A549 (cell line): ENCODE measurements around the gene SH3RF3. TPM values are rescaled to one million over a fixed set of nuclear protein-coding genes. Genes with fewer than 3 reads are reported as not detected.

Source experiments
- ATAC-seq, 2 experiments: fragments of 200-7000 bp in 1 of 2; fragments of >200 bp in 1 of 2; cut with Nextera tagmentation in 1 of 2; cut with Tn5 transposase in 1 of 2; 3 replicates each; pipeline versions ENCODE4 v1.8.0 to v1.9.1; 2018 to 2020; ENCODE audit warnings: mild to moderate bottlenecking in 1 of 2, moderate library complexity in 1 of 2
- CTCF ChIA-PET: fragments of 300-600 bp; sonication (Branson Sonifier 250); formaldehyde crosslinking; extraction: SDS; loops from one replicate; lab custom pipeline; 2021; ENCODE audit warnings: antibody characterized with exemption, inconsistent platforms; lab: Yijun Ruan, JAX
- POLR2A ChIA-PET: fragments of 350-600 bp; formaldehyde crosslinking; extraction: SDS; loops from one replicate; lab custom pipeline; 2021; ENCODE audit warnings: antibody characterized with exemption, inconsistent platforms; lab: Yijun Ruan, JAX
- DNase-seq, 2 experiments: peaks; one replicate each; pipeline versions ENCODE4 v3.0.0 to v3.0.0-alpha.2; 2011 to 2016; ENCODE audit warnings: low read depth in 1 of 2, low spot score in 1 of 2
- FAIRE-seq: peaks from 2 replicates; lab custom pipeline; 2011; peaks lifted over from hg19 to GRCh38; lab: Jason Lieb, UNC
- H3K27ac ChIP-seq, 2 experiments: fragments of >200 bp; sonication (Bioruptor Twin); formaldehyde crosslinking; 3 replicates each; pipeline ENCODE4 v1.5.1; 2016 to 2017
- H3K4me1 ChIP-seq: fragments of >200 bp; sonication (Bioruptor Twin); formaldehyde crosslinking; 3 replicates; pipeline ENCODE4 v1.6.1; 2016
- H3K4me2 ChIP-seq: fragments of >200 bp; sonication (Bioruptor Twin); formaldehyde crosslinking; 3 replicates; pipeline ENCODE4 v1.6.1; 2016
- H3K4me3 ChIP-seq: fragments of >200 bp; sonication (Bioruptor Twin); formaldehyde crosslinking; 3 replicates; pipeline ENCODE4 v1.5.1; 2016
- H3K9me3 ChIP-seq: fragments of >200 bp; sonication (Bioruptor Twin); formaldehyde crosslinking; 3 replicates; pipeline ENCODE4 v1.6.1; 2016
- CBX8 ChIP-seq: fragments of 200-600 bp; sonication (generic); IDR thresholded peaks from 2 replicates; pipeline ENCODE4 v1.6.1; 2016
- CEBPB ChIP-seq, 2 experiments: fragments of >200 bp in 1 of 2; sonication (Bioruptor Twin) in 1 of 2; formaldehyde crosslinking in 1 of 2; IDR thresholded peaks; 2 replicates each; pipeline ENCODE4 v1.6.1; 2012 to 2016
- CHD4 ChIP-seq: fragments of 200-600 bp; sonication (generic); IDR thresholded peaks from 2 replicates; pipeline ENCODE4 v1.6.1; 2016; ENCODE audit warnings: antibody characterized with exemption, mild to moderate bottlenecking, borderline replicate concordance
- EHF ChIP-seq: fragments of 250-450 bp; sonication (Bioruptor Pico); IDR thresholded peaks from 2 replicates; pipeline ENCODE4 v1.5.0; 2020; ENCODE audit warnings: mild to moderate bottlenecking
- EHMT2 ChIP-seq: fragments of 200-600 bp; sonication (generic); IDR thresholded peaks from 2 replicates; pipeline ENCODE4 v1.6.1; 2016; ENCODE audit warnings: antibody characterized with exemption, low read depth, mild to moderate bottlenecking, moderate library complexity
- EP300 ChIP-seq, 2 experiments: fragments of >200 bp; sonication (Bioruptor Twin); formaldehyde crosslinking; IDR thresholded peaks; 2 replicates in 1 of 2; 3 replicates in 1 of 2; pipeline ENCODE4 v1.6.1; 2016 to 2017
- FOSB ChIP-seq: fragments of 250-450 bp; sonication (Bioruptor Pico); IDR thresholded peaks from 2 replicates; pipeline ENCODE4 v1.5.0; 2020; ENCODE audit warnings: mild to moderate bottlenecking, moderate library complexity
- FOSL2 ChIP-seq, 2 experiments: fragments of 450-650 bp in 1 of 2; fragments of >200 bp in 1 of 2; sonication (Bioruptor Twin) in 1 of 2; formaldehyde crosslinking; IDR thresholded peaks; 2 replicates each; pipeline versions ENCODE4 v1.5.0 to v1.6.1; 2016 to 2020; ENCODE audit warnings: mild to moderate bottlenecking in 1 of 2, moderate library complexity in 1 of 2
- HOXA7 ChIP-seq: fragments of 250-450 bp; sonication (Bioruptor Pico); IDR thresholded peaks from 2 replicates; pipeline ENCODE4 v1.5.0; 2020; ENCODE audit warnings: mild to moderate bottlenecking, moderate library complexity
- MAFK ChIP-seq: fragments of 450-650 bp; IDR thresholded peaks from 2 replicates; pipeline ENCODE4 v1.6.1; 2014; ENCODE audit not compliant: partially characterized antibody
- MAZ ChIP-seq: fragments of 150-350 bp; IDR thresholded peaks from 2 replicates; pipeline ENCODE4 v1.6.1; 2014; ENCODE audit warnings: antibody characterized with exemption, low read depth, low read length, borderline replicate concordance
- NFE2L2 ChIP-seq: fragments of 150-350 bp; conservative IDR thresholded peaks from 2 replicates; pipeline ENCODE4 v1.6.1; 2014; ENCODE audit warnings: low read length
- NPAS2 ChIP-seq: fragments of 250-450 bp; sonication (Bioruptor Pico); IDR thresholded peaks from 2 replicates; pipeline ENCODE4 v1.8.0; 2022; ENCODE audit warnings: mild to moderate bottlenecking, moderate library complexity, borderline replicate concordance
- PHF8 ChIP-seq: fragments of 200-600 bp; sonication (generic); IDR thresholded peaks from 2 replicates; pipeline ENCODE4 v1.6.1; 2016; ENCODE audit warnings: low read depth, mild to moderate bottlenecking, antibody characterized with exemption, moderate library complexity, borderline replicate concordance
- POLR2A ChIP-seq: IDR thresholded peaks from 2 replicates; pipeline ENCODE4 v1.6.1; 2012; ENCODE audit warnings: mild to moderate bottlenecking, low read length
- POLR2AphosphoS2 ChIP-seq: conservative IDR thresholded peaks from 2 replicates; pipeline ENCODE4 v1.6.1; 2012; ENCODE audit warnings: low read length, improper control_type of control experiment, inconsistent platforms
- RARB ChIP-seq: fragments of 250-450 bp; sonication (Bioruptor Pico); IDR thresholded peaks from 2 replicates; pipeline ENCODE4 v1.8.0; 2021; ENCODE audit warnings: mild to moderate bottlenecking, moderate library complexity
- RCOR1 ChIP-seq: fragments of 150-350 bp; IDR thresholded peaks from 2 replicates; pipeline ENCODE4 v1.6.1; 2014; ENCODE audit warnings: antibody characterized with exemption, low read length, low read depth
- SMC3 ChIP-seq: fragments of >200 bp; sonication (Bioruptor Twin); formaldehyde crosslinking; IDR thresholded peaks from 3 replicates; pipeline ENCODE4 v1.6.1; 2018; ENCODE audit warnings: inconsistent platforms
- ZC3H11A ChIP-seq: fragments of 450-650 bp; IDR thresholded peaks from 2 replicates; pipeline ENCODE4 v1.6.1; 2014; ENCODE audit warnings: antibody characterized with exemption, mild to moderate bottlenecking
- ZNF302 ChIP-seq: fragments of 250-450 bp; sonication (Bioruptor Pico); IDR thresholded peaks from 2 replicates; pipeline ENCODE4 v1.9.0; 2021; ENCODE audit warnings: inconsistent platforms, mild to moderate bottlenecking, moderate library complexity
- ZSCAN20 ChIP-seq: fragments of 250-450 bp; sonication (Bioruptor Pico); IDR thresholded peaks from 2 replicates; pipeline ENCODE4 v1.8.0; 2022; ENCODE audit warnings: mild to moderate bottlenecking, moderate library complexity
- WGBS: methylation state at CpG from one replicate; pipeline ENCODE4 v1.1.6; 2017; ENCODE audit errors: missing lambda C conversion rate; 5-methylcytosine and 5-hydroxymethylcytosine counted together
- polyA plus RNA-seq, 4 experiments: library from polyadenylated mRNA; depleted of rRNA in 3 of 4; stranded (reverse); fragments of >200 nt; fragmentation: RNase III in 1 of 4; extraction: RNeasy Plus Mini Kit Qiagen cat#74134 plus additional on column Dnase treatment in 1 of 4; gene quantifications; 2 replicates in 3 of 4; 3 replicates in 1 of 4; pipeline ENCODE4 v1.2.3, GENCODE V29; 2011 to 2017
- TF ChIP-seq, protein P1 (sequence below): fragments of 250-450 bp; sonication (Bioruptor Pico); IDR thresholded peaks from 2 replicates; pipeline ENCODE4 v1.5.0; 2021; ENCODE audit warnings: mild to moderate bottlenecking, moderate library complexity, borderline replicate concordance
- TF ChIP-seq, protein P2 (sequence below): fragments of >200 bp; sonication (Bioruptor Twin); formaldehyde crosslinking; IDR thresholded peaks from 3 replicates; pipeline ENCODE4 v1.5.1; 2016
- TF ChIP-seq, protein P3 (sequence below): fragments of 450-650 bp; IDR thresholded peaks from 2 replicates; pipeline ENCODE4 v1.6.1; 2014; ENCODE audit warnings: antibody characterized with exemption
- TF ChIP-seq, protein P4 (sequence below): fragments of 250-450 bp; sonication (Bioruptor Pico); IDR thresholded peaks from 2 replicates; pipeline ENCODE4 v1.5.0; 2020; ENCODE audit warnings: low read depth, mild to moderate bottlenecking, moderate library complexity
- TF ChIP-seq, protein P5 (sequence below): IDR thresholded peaks from 2 replicates; pipeline ENCODE4 v1.6.1; 2012; ENCODE audit warnings: low read depth, borderline replicate concordance
- TF ChIP-seq, protein P6 (sequence below): IDR thresholded peaks from 2 replicates; pipeline ENCODE4 v1.6.1; 2012

Gene SH3RF3
- polyA plus RNA-seq, 2 of the 4 experiments (the other 2 are of a cell fraction), result 0.04 to 0.21 TPM

DNA sequence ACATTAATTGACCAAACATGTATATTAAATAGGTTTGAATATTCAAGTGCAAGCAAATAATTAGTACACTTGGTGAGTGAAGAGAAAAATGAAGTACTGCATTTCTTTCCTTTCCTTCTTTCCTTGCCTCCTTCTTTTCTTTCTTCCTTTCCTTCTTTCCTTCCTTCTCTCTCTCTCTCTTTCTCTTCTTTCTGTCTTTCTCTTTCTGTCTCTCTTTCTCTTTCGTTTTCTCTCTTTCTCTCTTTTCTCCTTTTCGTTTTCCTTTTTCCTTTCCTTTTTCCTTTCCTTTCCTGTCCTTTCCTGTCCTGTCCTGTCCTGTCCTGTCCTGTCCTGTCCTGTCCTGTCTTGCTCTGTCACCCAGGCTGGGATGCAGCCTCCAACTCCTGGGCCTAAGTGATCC is 119.6 kb downstream of the SH3RF3 start:
- FAIRE-seq, result no peak
- H3K4me1 ChIP-seq, result no peaks in the 10 kb centered on the region
- no peak overlapping the region for H3K27ac ChIP-seq
- no peak for DNase-seq
- ChIA-PET POLR2A (no interaction called here), CTCF (interaction anchor here (1.2 kb wide), 1 partner anchor 9 kb away, joined by 4 read pairs; no protein-coding TSS in a partner anchor)
- ATAC-seq, result no peak
- H3K4me2 ChIP-seq, result no peak overlapping the region
- TF ChIP-seq, protein P1, sequence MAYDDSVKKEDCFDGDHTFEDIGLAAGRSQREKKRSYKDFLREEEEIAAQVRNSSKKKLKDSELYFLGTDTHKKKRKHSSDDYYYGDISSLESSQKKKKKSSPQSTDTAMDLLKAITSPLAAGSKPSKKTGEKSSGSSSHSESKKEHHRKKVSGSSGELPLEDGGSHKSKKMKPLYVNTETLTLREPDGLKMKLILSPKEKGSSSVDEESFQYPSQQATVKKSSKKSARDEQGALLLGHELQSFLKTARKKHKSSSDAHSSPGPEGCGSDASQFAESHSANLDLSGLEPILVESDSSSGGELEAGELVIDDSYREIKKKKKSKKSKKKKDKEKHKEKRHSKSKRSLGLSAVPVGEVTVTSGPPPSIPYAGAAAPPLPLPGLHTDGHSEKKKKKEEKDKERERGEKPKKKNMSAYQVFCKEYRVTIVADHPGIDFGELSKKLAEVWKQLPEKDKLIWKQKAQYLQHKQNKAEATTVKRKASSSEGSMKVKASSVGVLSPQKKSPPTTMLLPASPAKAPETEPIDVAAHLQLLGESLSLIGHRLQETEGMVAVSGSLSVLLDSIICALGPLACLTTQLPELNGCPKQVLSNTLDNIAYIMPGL (CRISPR knock-in tag), result no peak
- TF ChIP-seq, protein P2, sequence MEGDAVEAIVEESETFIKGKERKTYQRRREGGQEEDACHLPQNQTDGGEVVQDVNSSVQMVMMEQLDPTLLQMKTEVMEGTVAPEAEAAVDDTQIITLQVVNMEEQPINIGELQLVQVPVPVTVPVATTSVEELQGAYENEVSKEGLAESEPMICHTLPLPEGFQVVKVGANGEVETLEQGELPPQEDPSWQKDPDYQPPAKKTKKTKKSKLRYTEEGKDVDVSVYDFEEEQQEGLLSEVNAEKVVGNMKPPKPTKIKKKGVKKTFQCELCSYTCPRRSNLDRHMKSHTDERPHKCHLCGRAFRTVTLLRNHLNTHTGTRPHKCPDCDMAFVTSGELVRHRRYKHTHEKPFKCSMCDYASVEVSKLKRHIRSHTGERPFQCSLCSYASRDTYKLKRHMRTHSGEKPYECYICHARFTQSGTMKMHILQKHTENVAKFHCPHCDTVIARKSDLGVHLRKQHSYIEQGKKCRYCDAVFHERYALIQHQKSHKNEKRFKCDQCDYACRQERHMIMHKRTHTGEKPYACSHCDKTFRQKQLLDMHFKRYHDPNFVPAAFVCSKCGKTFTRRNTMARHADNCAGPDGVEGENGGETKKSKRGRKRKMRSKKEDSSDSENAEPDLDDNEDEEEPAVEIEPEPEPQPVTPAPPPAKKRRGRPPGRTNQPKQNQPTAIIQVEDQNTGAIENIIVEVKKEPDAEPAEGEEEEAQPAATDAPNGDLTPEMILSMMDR, result no peak
- TF ChIP-seq, protein P3, sequence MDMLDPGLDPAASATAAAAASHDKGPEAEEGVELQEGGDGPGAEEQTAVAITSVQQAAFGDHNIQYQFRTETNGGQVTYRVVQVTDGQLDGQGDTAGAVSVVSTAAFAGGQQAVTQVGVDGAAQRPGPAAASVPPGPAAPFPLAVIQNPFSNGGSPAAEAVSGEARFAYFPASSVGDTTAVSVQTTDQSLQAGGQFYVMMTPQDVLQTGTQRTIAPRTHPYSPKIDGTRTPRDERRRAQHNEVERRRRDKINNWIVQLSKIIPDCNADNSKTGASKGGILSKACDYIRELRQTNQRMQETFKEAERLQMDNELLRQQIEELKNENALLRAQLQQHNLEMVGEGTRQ, result no peak
- TF ChIP-seq CHD4 (no peak), FOSL2 (IDR thresholded peaks at IDR 0.05) (no peak), FOSL2 (CRISPR knock-in tag; IDR thresholded peaks at IDR 0.05) (no peak), ZC3H11A (no peak), POLR2A (no peak), NPAS2 (CRISPR knock-in tag) (no peak), MAZ (no peak), ZNF302 (no peak), EP300 (IDR thresholded peaks at IDR 0.05) (no peak), PHF8 (no peak), CEBPB (IDR thresholded peaks at IDR 0.05) (no peak), NFE2L2 (no peak), POLR2AphosphoS2 (no peak), RARB (CRISPR knock-in tag) (no peak)
- TF ChIP-seq, protein P4, sequence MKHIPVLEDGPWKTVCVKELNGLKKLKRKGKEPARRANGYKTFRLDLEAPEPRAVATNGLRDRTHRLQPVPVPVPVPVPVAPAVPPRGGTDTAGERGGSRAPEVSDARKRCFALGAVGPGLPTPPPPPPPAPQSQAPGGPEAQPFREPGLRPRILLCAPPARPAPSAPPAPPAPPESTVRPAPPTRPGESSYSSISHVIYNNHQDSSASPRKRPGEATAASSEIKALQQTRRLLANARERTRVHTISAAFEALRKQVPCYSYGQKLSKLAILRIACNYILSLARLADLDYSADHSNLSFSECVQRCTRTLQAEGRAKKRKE, result no peak
- TF ChIP-seq, protein P5, sequence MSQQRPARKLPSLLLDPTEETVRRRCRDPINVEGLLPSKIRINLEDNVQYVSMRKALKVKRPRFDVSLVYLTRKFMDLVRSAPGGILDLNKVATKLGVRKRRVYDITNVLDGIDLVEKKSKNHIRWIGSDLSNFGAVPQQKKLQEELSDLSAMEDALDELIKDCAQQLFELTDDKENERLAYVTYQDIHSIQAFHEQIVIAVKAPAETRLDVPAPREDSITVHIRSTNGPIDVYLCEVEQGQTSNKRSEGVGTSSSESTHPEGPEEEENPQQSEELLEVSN, result no peak
- TF ChIP-seq, protein P6, sequence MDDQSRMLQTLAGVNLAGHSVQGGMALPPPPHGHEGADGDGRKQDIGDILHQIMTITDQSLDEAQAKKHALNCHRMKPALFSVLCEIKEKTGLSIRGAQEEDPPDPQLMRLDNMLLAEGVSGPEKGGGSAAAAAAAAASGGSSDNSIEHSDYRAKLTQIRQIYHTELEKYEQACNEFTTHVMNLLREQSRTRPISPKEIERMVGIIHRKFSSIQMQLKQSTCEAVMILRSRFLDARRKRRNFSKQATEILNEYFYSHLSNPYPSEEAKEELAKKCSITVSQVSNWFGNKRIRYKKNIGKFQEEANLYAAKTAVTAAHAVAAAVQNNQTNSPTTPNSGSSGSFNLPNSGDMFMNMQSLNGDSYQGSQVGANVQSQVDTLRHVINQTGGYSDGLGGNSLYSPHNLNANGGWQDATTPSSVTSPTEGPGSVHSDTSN, result no peak
- H3K9me3 ChIP-seq, result no peaks in the 10 kb centered on the region
- 34% methylated on average over 2 of the region's 2 CpGs for WGBS
- no peak overlapping the region for H3K4me3 ChIP-seq

DNA sequence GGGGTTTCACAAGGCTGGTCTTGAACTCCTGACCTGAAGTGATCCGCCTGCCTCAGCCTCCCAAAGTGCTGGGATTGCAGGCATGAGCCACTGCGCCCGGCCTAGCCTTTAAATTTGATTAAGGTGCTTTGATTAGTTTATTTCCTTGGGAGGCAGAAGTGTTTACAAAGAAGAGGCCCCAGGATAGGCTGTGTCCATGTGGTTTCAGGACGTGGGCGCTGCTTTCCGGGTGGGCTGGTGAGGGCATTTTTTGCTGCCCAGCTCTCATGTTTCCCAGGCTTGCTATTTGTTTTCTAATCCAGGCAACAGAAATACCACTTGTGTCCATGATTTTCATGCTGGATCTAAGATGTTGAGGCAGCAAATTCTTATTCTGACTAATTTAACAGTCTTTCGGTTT is 124.2 kb downstream of the SH3RF3 start:
- H3K27ac ChIP-seq, result no peak overlapping the region
- H3K4me1 ChIP-seq, result no peaks in the 10 kb centered on the region
- TF ChIP-seq RCOR1 (no peak), FOSB (CRISPR knock-in tag) (no peak), EHF (CRISPR knock-in tag) (no peak), ZSCAN20 (CRISPR knock-in tag) (no peak), CBX8 (no peak), EP300 (IDR thresholded peaks at IDR 0.05) (no peak), CHD4 (no peak), SMC3 (no peak), MAFK (no peak), NPAS2 (CRISPR knock-in tag) (no peak), RARB (CRISPR knock-in tag) (no peak), HOXA7 (no peak), EHMT2 (no peak)
- H3K9me3 ChIP-seq, result no peaks in the 10 kb centered on the region
- 90% methylated on average over 7 of the region's 7 CpGs for WGBS
- no peak overlapping the region for H3K4me3 ChIP-seq
- no peak for ATAC-seq
- DNase-seq, result no peak
- ChIA-PET CTCF (no interaction called here), POLR2A (no interaction called here)
- no peak for FAIRE-seq
- H3K4me2 ChIP-seq, result no peak overlapping the region
